Stimulated activated naive CD8-positive, alpha-beta T cell treated with anti-CD3 and anti-CD28 coated beads, Interleukin-15, amount 100 ng/mL, for 72 hours (primary cell): ENCODE measurements around the gene TMEM183A.

Experiments used
- ATAC-seq: fragments of 150-1000 bp; cut with Tn5 transposase; 2 replicates; pipeline ENCODE4 v1.10.0; 2021; ENCODE audit warnings: mild to moderate bottlenecking, moderate library complexity
- DNase-seq, 2 donors: peaks; one replicate each; pipeline ENCODE4 v3.0.0; 2021 to 2022
- H3K27ac Mint-ChIP-seq, 2 donors: one replicate each; pipeline ENCODE4 v1.8.0; 2022; ENCODE audit warnings: mild to moderate bottlenecking in 2 of 2, mixed read lengths in 2 of 2, moderate library complexity in 2 of 2
- H3K27me3 Mint-ChIP-seq: one replicate; pipeline ENCODE4 v1.8.0; 2022; ENCODE audit warnings: mixed read lengths
- H3K4me1 Mint-ChIP-seq: one replicate; pipeline ENCODE4 v1.8.0; 2022; ENCODE audit warnings: mild to moderate bottlenecking, mixed read lengths
- H3K4me3 Mint-ChIP-seq, 2 donors: one replicate each; pipeline ENCODE4 v1.8.0; 2022; ENCODE audit warnings: mild to moderate bottlenecking in 2 of 2, mixed read lengths in 2 of 2, moderate library complexity in 1 of 2
- H3K9me3 Mint-ChIP-seq, 2 donors: one replicate each; pipeline ENCODE4 v1.8.0; 2022; ENCODE audit warnings: mixed read lengths in 2 of 2

The TMEM183A gene

GRCh38 chr1:203045821-203046594 is 38.8 kb downstream of the TMEM183A start:
- H3K27ac Mint-ChIP-seq, result no peak overlapping the region
- no peaks in the 10 kb centered on the region for H3K9me3 Mint-ChIP-seq
- peaks cover under 1% of the 10 kb centered on the region for H3K27me3 Mint-ChIP-seq
- no peak for ATAC-seq
- no peak overlapping the region for H3K4me3 Mint-ChIP-seq
- no peaks in the 10 kb centered on the region for H3K4me1 Mint-ChIP-seq
- DNase-seq, result no peak

- Mint-ChIP-seq H3K4me3 (no peak overlapping the region), H3K27ac (no peak overlapping the region), H3K4me1 (no peaks in the 10 kb centered on the region), H3K27me3 (peaks cover 11% of the 10 kb centered on the region), H3K9me3 (no peaks in the 10 kb centered on the region)
- no peak for DNase-seq
- ATAC-seq, result no peak
These were observed 39.9 kb downstream of the TMEM183A start for GRCh38 chr1:203046984-203047630.

DNA sequence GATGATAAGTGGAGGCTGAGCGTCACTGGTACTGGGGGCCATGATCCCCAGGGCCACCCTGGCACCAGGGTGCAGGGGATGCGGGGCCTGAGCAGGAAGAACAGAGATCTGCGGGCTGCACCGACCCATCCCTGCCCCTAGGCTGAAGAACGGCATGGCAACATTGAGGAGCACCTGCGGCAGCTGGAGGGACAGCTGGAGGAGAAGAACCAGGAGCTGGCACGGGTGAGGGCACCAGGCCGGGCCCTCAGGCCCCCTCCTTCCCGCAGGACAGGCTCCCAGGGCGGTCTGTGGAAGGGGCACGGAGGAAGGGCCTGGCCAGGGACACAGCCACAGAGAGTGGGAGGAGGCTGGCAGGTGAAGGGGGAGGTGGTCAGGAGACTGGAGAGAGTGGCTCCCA is 40.9 kb downstream of the TMEM183A start:
- H3K27ac Mint-ChIP-seq, result no peak overlapping the region
- H3K9me3 Mint-ChIP-seq, result no peaks in the 10 kb centered on the region
- no peaks in the 10 kb centered on the region for H3K4me1 Mint-ChIP-seq
- DNase-seq, result no peak
- H3K27me3 Mint-ChIP-seq, result peaks cover 15% of the 10 kb centered on the region
- H3K4me3 Mint-ChIP-seq, result no peak overlapping the region
- no peak for ATAC-seq

DNA sequence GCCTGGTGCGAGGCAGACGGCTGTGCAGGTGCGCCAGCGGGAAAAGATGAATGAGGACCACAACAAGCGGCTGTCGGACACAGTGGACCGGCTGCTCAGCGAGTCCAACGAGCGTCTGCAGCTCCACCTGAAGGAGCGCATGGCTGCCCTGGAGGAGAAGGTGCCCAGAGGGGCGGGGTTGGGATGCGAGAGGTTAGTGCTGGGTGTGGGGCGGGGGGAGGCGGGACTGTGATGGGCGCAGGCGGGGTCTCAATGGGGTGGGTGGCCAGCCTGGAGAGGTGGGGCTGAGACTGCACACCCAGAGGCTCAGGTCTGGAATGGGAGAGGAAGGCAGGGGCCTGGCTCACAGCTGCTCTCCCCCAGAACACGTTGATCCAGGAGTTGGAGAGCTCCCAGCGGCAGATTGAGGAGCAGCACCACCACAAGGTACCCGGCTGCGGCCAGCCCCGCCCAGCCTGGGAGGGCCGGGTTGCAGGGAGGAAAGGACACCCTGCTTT is 41.4 kb downstream of the TMEM183A start:
- ATAC-seq (no peak), DNase-seq (no peak)
- Mint-ChIP-seq H3K4me1 (no peaks in the 10 kb centered on the region), H3K27ac (no peak overlapping the region), H3K27me3 (peaks cover 15% of the 10 kb centered on the region), H3K9me3 (no peaks in the 10 kb centered on the region), H3K4me3 (no peak overlapping the region)

DNA sequence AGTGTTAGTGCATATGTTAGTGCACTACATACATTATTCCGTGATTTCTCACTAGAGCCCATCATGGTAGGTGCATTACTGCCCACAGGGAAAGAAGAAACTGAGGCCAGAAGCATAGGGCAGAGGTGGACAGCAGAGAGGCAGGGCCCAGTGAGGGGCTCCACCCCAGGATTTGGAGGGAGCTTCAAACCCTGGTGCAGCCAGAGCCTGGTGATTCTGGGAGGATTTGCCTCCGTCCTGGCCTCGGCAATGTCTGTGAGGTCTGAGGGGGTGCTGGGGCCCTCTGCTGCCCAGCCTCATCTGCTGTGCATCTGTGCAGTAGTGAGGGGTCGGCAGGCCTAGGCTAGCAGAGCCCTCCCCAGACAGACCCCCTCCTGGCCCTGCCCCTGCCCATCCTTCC is 41.9 kb downstream of the TMEM183A start:
- Mint-ChIP-seq H3K9me3 (no peaks in the 10 kb centered on the region), H3K27ac (no peak overlapping the region), H3K27me3 (peaks cover 15% of the 10 kb centered on the region)

GRCh38 chr1:203049576-203050180 is 42.5 kb downstream of the TMEM183A start:
- no peak for ATAC-seq
- Mint-ChIP-seq H3K4me1 (no peaks in the 10 kb centered on the region), H3K27ac (no peak overlapping the region), H3K27me3 (peaks cover 15% of the 10 kb centered on the region), H3K4me3 (no peak overlapping the region), H3K9me3 (no peaks in the 10 kb centered on the region)
- DNase-seq, result no peak

More for the DNA sequence above, 41.9 kb downstream of the TMEM183A start:
- no peak for DNase-seq
- Mint-ChIP-seq H3K4me3 (no peak overlapping the region), H3K4me1 (no peaks in the 10 kb centered on the region)
- ATAC-seq, result no peak

GRCh38 chr1:203050826-203051225 is 43.7 kb downstream of the TMEM183A start:
- no peaks in the 10 kb centered on the region for H3K9me3 Mint-ChIP-seq
- no peaks in the 10 kb centered on the region for H3K4me1 Mint-ChIP-seq
- DNase-seq (no peak), ATAC-seq (no peak)
- H3K27me3 Mint-ChIP-seq, result peaks cover 15% of the 10 kb centered on the region
- H3K4me3 Mint-ChIP-seq, result no peak overlapping the region
- no peak overlapping the region for H3K27ac Mint-ChIP-seq

DNA sequence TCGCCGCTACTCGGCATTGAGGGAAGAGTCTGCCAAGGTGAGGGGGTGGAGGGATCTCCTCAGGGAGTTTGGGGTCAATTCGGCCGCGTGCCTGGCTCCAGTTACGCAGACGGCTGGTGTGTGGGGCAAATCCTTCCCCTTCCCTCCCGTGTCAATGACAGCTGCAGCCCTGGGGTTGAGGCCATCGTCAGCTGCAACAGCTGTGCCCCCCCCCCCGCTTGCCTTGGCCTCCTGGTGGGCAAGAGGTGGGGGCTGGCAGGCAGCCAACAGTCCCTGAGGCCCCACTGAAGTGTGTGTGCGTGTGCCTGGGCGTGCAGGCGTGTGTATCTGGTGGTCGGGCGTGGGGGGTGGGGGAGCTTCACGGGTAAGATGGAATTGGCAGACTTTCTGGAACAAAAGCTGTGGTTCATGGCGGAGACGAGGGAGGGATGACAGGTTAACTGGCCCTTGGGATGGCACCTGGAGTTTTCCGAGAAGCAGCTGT is 44.7 kb downstream of the TMEM183A start:
- no peak for DNase-seq

GRCh38 chr1:203052601-203053000 is 45.4 kb downstream of the TMEM183A start:
- Mint-ChIP-seq H3K27me3 (peaks cover 15% of the 10 kb centered on the region), H3K27ac (no peak overlapping the region), H3K4me1 (no peaks in the 10 kb centered on the region), H3K4me3 (no peak overlapping the region), H3K9me3 (no peaks in the 10 kb centered on the region)
- ATAC-seq, result no peak
- DNase-seq, result no peak

More for the DNA sequence above, 44.7 kb downstream of the TMEM183A start:
- H3K27me3 Mint-ChIP-seq, result peaks cover 15% of the 10 kb centered on the region
- H3K9me3 Mint-ChIP-seq, result no peaks in the 10 kb centered on the region
- ATAC-seq, result no peak
- H3K4me1 Mint-ChIP-seq, result no peaks in the 10 kb centered on the region
- no peak overlapping the region for H3K27ac Mint-ChIP-seq
- no peak overlapping the region for H3K4me3 Mint-ChIP-seq

DNA sequence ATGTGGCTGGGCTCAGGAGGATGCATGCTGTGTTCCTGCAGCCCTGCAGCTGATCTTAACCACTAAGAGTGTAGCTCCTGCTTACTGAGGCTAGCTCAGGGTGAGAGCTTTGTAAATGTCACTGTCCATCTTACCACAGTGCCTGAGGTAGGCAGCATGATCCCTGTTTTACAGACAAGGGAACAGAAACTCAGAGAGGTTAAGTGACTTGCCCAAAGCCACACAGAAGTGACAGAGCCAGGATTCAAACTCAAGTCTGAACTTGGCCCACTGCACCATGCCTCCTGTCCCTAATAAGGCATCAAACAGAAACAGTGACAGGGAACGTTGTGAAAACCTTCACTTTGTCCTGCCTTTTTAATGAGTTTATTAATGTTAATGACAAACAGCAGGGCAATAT is 47.0 kb downstream of the TMEM183A start:
- Mint-ChIP-seq H3K4me1 (no peaks in the 10 kb centered on the region), H3K9me3 (no peaks in the 10 kb centered on the region), H3K27ac (no peak overlapping the region), H3K4me3 (no peak overlapping the region), H3K27me3 (peaks cover 15% of the 10 kb centered on the region)
- no peak for DNase-seq
- no peak for ATAC-seq

DNA sequence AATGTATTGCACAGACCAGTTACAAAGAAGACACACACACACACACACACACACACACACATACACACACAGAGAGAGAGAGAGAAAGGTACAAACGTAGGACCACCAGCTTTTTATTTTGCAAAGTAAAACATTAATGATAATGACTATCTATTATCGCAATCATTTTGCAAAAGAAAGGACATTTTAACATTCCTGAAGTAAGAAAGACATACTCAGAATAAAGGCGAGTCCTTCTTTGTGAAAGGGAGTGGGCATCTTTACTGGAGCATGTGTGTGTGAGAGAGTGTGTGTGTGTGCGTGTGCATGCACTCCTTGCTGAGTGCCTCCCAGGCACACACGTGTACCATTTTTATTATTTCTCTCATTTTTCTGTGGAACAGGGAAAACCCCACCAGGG is 47.5 kb downstream of the TMEM183A start:
- no peak overlapping the region for H3K27ac Mint-ChIP-seq
- no peak for DNase-seq
- ATAC-seq, result no peak
- no peak overlapping the region for H3K4me3 Mint-ChIP-seq
- H3K4me1 Mint-ChIP-seq, result no peaks in the 10 kb centered on the region
- H3K9me3 Mint-ChIP-seq, result no peaks in the 10 kb centered on the region
- peaks cover 15% of the 10 kb centered on the region for H3K27me3 Mint-ChIP-seq

- H3K27me3 Mint-ChIP-seq, result peaks cover 15% of the 10 kb centered on the region
- ATAC-seq (no peak), DNase-seq (no peak)
- H3K9me3 Mint-ChIP-seq, result no peaks in the 10 kb centered on the region
- no peak overlapping the region for H3K4me3 Mint-ChIP-seq
- H3K4me1 Mint-ChIP-seq, result no peaks in the 10 kb centered on the region
- no peak overlapping the region for H3K27ac Mint-ChIP-seq
These were observed 48.1 kb downstream of the TMEM183A start for GRCh38 chr1:203055161-203055799.

DNA sequence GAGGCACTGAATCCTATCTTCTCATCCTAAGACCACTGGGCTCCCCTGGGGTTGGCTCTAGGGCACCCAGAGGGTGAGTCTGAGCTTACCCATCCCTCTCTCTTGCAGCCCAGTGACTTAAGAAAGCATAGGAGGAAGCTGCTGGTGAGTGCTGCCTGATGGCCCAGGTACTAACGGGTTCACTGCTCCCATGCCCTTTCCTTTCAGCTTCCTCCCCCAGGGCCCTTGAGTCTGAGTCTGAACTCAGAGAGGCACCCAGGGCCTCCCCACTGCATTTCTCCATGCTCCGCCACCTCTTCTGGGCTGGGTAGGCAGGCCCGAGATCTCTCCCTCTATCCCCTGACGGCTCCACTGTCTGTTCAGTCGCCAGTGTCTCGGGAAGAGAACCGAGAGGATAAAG is 48.8 kb downstream of the TMEM183A start:
- Mint-ChIP-seq H3K27me3 (peaks cover 15% of the 10 kb centered on the region), H3K4me1 (no peaks in the 10 kb centered on the region), H3K4me3 (no peak overlapping the region), H3K9me3 (no peaks in the 10 kb centered on the region), H3K27ac (no peak overlapping the region)
- DNase-seq, result no peak
- ATAC-seq, result no peak

- Mint-ChIP-seq H3K9me3 (no peaks in the 10 kb centered on the region), H3K27ac (no peak overlapping the region), H3K4me3 (no peak overlapping the region), H3K4me1 (no peaks in the 10 kb centered on the region), H3K27me3 (peaks cover 10% of the 10 kb centered on the region)
- ATAC-seq (no peak), DNase-seq (no peak)
These were observed 49.3 kb downstream of the TMEM183A start for GRCh38 chr1:203056516-203056915.

GRCh38 chr1:203057911-203058675 is 50.9 kb downstream of the TMEM183A start:
- Mint-ChIP-seq H3K4me1 (no peaks in the 10 kb centered on the region), H3K27me3 (no peaks in the 10 kb centered on the region), H3K9me3 (no peaks in the 10 kb centered on the region), H3K27ac (no peak overlapping the region), H3K4me3 (no peak overlapping the region)
- no peak for DNase-seq
- ATAC-seq, result no peak
